Measurements from ENCODE around the gene AKT1S1.
A peak's percentile ranks its signal among the peaks of the same experiment; 100 is the strongest.
"Not testable (repeated sequence)": the region's sequence is repeated elsewhere in the genome, so short reads cannot be mapped to it uniquely, and the experiment has no call there.

Gene AKT1S1

DNA sequence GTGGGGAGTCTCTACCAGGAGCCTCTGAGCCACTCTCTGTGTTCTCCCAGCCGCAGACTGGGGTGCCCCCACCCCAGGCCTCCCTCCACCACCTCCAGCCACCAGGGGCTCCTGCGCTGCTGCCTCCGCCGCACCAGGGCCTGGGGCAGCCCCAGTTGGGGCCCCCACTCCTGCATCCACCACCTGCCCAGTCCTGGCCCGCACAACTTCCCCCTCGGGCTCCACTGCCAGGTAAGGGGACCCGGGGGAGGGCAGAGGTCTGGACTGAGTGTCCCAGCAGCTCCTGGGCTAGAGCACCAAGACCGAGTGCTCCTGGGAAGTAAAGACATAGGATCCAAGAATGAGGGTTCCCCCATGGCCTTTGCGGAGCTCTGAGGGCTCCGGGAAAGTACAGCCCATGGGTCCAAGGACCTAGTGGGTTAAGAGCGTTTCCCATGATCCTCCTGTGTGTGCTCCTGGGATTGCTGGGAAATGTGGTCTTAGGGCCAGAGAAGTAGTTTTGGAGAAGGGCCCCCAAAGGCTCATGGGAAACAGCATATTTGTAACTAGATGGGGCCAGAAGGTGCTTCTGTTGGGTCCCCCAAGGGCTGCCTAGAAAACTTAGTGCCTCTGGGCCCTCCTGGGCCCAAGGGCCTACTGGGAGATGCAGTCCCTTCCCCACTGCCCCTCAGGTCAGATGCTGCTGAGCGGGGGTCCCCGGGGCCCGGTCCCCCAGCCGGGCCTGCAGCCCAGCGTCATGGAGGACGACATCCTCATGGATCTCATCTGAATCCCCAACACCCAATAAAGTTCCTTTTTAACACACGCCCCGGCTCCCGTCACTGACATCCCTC lies 40.8 kb downstream of the AKT1S1 start:
- no peaks in the 10 kb centered on the region for H3K4me1 Mint-ChIP-seq (ENCODE audit: low read depth)
- H3K9me3 Mint-ChIP-seq = no peaks in the 10 kb centered on the region
- no peak for DNase-seq
- peaks cover 82% of the 10 kb centered on the region for H3K36me3 Mint-ChIP-seq (ENCODE audit: low read depth)
- no peaks in the 10 kb centered on the region for H3K27me3 Mint-ChIP-seq
- H3K27ac Mint-ChIP-seq = no peak overlapping the region
- H3K4me3 Mint-ChIP-seq = no peak overlapping the region

DNA sequence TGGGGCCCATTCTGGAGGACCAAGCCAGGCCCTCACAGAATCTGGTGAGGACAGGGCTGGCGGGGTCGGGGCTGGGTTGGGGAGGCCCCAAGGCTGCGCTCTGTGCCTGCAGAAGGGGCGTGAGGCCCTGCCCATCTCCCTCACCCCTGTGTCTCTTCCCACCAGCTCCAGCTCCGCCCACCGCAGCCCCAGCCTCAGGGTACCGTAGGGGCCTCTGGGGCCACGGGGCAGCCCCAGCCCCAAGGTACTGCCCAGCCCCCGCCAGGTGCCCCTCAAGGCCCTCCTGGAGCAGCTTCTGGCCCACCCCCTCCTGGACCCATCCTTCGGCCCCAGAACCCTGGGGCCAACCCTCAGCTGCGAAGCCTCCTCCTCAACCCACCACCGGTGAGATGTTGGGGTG lies 41.6 kb downstream of the AKT1S1 start:
- no peak overlapping the region for H3K4me3 Mint-ChIP-seq
- H3K36me3 Mint-ChIP-seq (ENCODE audit: low read depth) = peaks cover 84% of the 10 kb centered on the region
- H3K4me1 Mint-ChIP-seq (ENCODE audit: low read depth) = no peaks in the 10 kb centered on the region
- no peak for DNase-seq
- H3K27ac Mint-ChIP-seq = no peak overlapping the region
- H3K27me3 Mint-ChIP-seq = no peaks in the 10 kb centered on the region
- no peaks in the 10 kb centered on the region for H3K9me3 Mint-ChIP-seq

DNA sequence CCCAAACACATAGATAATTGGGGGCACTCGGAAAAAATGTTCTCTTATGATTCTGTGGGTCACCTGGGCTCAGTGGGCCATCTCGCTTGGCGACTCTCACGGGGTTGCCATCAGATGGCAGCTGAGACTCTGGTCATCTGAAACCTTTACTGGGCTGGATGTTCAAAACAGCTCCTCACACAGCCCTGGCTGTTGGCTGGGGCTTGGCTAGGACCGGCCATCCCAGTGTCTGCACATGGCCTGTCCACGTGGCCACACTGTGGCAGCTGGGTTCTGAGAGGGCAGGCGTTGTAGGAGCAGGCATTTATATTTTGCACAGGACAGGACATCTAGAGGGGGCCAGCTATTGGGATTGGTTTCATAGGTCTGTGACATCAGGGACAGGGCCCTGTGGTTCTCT lies 43.6 kb downstream of the AKT1S1 start:
- Mint-ChIP-seq H3K4me3 (no peak overlapping the region), H3K4me1 (ENCODE audit: low read depth) (no peaks in the 10 kb centered on the region), H3K27me3 (no peaks in the 10 kb centered on the region), H3K9me3 (no peaks in the 10 kb centered on the region), H3K36me3 (ENCODE audit: low read depth) (peaks cover 78% of the 10 kb centered on the region), H3K27ac (no peak overlapping the region)
- no peak for DNase-seq

DNA sequence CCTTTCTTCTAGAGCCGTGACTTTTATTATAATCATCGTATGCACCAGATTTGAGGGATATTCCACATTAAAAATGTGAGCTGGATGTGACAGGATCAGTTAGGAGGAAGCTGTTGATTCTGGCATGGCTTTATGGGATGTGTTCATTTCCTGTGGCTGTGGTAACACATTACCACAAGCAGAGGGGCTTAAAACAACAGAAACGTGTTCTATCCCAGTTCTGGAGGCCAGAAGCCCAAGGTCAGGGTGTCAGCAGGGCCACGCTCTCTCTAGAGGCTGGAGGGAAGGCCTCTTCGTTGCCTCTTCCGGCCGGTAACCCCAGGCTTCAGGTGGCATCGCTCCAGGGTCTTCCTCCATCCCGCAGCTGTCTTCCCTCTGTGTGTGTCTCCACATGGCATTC lies 44.6 kb downstream of the AKT1S1 start:
- Mint-ChIP-seq H3K36me3 (ENCODE audit: low read depth) (peaks cover 71% of the 10 kb centered on the region), H3K4me3 (no peak overlapping the region), H3K27ac (peak overlapping the region; percentile 9), H3K9me3 (no peaks in the 10 kb centered on the region), H3K4me1 (ENCODE audit: low read depth) (no peaks in the 10 kb centered on the region), H3K27me3 (no peaks in the 10 kb centered on the region)
- DNase-seq = no peak

DNA sequence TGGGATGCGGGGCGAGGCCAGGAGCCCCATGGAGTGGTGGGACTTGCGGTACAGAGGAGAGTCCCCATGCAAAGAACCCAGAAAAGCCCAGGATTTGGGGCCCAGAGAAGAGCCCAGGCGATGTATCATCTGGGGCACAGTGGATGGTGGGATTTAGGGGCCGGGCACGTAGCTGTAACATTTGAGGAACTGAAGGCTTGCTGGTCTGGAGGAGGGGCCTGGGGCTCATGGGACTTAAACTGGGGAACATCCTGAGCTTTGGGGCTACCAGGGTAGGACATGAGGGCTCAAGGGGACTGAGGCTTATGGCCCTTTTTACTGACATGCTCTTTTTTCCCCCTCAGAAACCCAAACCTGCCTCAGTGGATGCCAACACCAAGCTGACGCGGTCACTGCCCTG lies 45.6 kb downstream of the AKT1S1 start:
- H3K9me3 Mint-ChIP-seq = no peaks in the 10 kb centered on the region
- peaks cover 71% of the 10 kb centered on the region for H3K36me3 Mint-ChIP-seq (ENCODE audit: low read depth)
- H3K27ac Mint-ChIP-seq = no peak overlapping the region
- H3K27me3 Mint-ChIP-seq = no peaks in the 10 kb centered on the region
- H3K4me3 Mint-ChIP-seq = no peak overlapping the region
- no peaks in the 10 kb centered on the region for H3K4me1 Mint-ChIP-seq (ENCODE audit: low read depth)
- DNase-seq = no peak

DNA sequence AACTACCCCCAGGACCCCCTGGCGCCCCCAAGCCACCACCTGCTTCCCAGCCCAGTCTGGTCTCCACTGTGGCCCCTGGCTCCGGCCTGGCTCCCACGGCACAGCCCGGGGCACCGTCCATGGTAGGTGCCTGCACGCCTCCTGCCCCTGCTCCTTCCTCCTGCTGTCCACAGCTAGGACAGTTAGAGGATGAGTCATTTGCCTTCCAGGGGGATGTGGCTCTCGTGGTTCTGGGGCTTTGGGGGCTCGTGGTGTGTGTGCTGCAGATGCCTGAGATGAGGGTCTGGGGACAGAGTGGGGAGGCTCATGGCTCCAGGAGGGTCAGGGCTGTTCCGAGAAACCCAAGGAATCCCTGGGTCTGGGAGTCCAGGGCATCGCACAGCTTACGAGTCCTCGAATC lies 46.4 kb downstream of the AKT1S1 start:
- H3K36me3 Mint-ChIP-seq (ENCODE audit: low read depth) = peaks cover 70% of the 10 kb centered on the region

DNA sequence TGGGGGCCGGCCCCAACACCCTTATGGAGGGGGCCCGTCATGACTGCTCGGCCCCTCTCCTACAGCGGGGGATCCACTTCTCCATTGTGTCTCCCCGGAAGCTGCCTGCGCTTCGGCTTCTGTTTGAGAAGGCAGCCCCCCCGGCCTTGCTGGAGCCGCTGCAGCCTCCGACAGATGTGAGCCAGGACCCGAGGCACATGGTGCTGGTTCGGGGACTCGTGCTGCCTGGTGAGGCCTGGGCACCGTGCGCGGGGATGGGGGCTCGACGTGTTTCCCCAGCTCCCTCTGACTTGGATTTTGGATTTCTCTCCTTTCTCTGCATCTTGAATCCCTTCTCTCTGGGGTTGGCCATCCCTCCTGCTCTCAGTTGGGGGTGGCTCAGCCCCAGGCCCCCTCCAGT lies 47.4 kb downstream of the AKT1S1 start:
- peaks cover 67% of the 10 kb centered on the region for H3K36me3 Mint-ChIP-seq (ENCODE audit: low read depth)
- no peaks in the 10 kb centered on the region for H3K4me1 Mint-ChIP-seq (ENCODE audit: low read depth)
- no peak overlapping the region for H3K27ac Mint-ChIP-seq
- H3K9me3 Mint-ChIP-seq = no peaks in the 10 kb centered on the region
- no peak for DNase-seq
- H3K27me3 Mint-ChIP-seq = no peaks in the 10 kb centered on the region
- no peak overlapping the region for H3K4me3 Mint-ChIP-seq

More for the DNA sequence above, 46.4 kb downstream of the AKT1S1 start:
- Mint-ChIP-seq H3K4me1 (ENCODE audit: low read depth) (no peaks in the 10 kb centered on the region), H3K9me3 (no peaks in the 10 kb centered on the region), H3K4me3 (no peak overlapping the region), H3K27me3 (no peaks in the 10 kb centered on the region), H3K27ac (no peak overlapping the region)
- DNase-seq = no peak

DNA sequence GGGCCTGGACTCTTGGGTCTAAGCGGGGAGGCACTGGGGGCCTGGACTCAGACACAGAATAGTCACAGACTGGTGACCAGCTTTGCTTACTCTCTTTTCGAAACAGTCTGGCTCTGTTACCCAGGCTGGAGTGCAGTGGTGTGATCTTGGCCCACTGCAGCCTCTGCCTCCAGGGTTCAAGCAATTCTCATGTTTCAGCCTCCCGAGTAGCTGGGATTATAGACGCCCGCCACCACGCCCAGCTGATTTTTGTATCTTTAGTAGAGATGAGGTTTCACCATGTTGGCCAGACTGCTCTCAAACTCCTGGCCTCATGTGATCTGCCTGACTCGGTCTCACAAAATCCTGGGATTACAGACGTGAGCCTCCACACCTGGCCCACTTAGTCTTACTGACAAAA lies 48.0 kb downstream of the AKT1S1 start:
- DNase-seq = no peak
- H3K4me1 Mint-ChIP-seq (ENCODE audit: low read depth) = no peaks in the 10 kb centered on the region
- peaks cover 67% of the 10 kb centered on the region for H3K36me3 Mint-ChIP-seq (ENCODE audit: low read depth)
- no peak overlapping the region for H3K4me3 Mint-ChIP-seq
- H3K9me3 Mint-ChIP-seq = no peaks in the 10 kb centered on the region
- no peaks in the 10 kb centered on the region for H3K27me3 Mint-ChIP-seq
- H3K27ac Mint-ChIP-seq = no peak overlapping the region

DNA sequence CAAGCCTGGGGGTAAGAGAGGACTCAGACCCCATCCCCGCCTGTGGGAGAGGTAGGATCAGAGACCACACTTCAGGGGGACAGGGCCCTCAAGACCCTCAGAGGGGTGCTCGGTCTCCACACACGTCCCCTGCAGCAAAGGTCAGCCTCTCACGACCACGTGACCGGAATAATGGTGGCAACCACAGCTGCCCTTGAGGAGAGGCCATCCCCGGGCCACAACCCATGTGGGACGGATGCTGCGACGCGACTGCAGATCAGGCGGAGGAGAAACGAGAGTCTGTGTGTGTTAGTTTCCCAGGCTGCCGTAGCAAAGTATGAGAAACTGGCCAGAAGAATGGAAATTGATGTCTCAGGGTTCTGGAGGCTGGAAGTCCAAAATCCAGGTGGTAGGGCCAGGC lies 50.1 kb downstream of the AKT1S1 start:
- H3K36me3 Mint-ChIP-seq (ENCODE audit: low read depth) = peaks cover 63% of the 10 kb centered on the region
- no peaks in the 10 kb centered on the region for H3K9me3 Mint-ChIP-seq
- no peak overlapping the region for H3K4me3 Mint-ChIP-seq
- H3K27ac Mint-ChIP-seq = no peak overlapping the region
- no peaks in the 10 kb centered on the region for H3K4me1 Mint-ChIP-seq (ENCODE audit: low read depth)
- no peaks in the 10 kb centered on the region for H3K27me3 Mint-ChIP-seq
- DNase-seq = no peak

DNA sequence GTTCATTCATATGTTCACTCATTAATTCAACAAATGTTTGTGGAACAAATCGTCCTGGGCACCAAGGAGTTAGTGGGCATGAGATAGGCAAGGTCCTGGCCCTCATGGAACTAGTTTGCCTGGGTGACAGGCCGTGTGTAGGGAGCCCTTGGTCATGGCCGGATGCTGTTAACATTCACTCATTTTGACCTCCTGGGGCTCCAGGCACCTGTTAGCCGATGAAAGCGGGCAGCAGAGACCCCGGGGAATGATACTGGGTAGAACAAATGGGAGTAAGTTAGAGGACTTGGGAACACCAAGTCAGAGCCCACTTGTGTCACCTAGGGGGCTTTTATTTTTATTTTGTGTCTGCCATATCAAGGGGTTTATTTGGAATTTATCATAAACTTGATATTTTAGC lies 52.5 kb downstream of the AKT1S1 start:
- no peak overlapping the region for H3K4me3 Mint-ChIP-seq
- H3K9me3 Mint-ChIP-seq = no peaks in the 10 kb centered on the region
- no peak overlapping the region for H3K27ac Mint-ChIP-seq
- no peak for DNase-seq
- H3K27me3 Mint-ChIP-seq = no peaks in the 10 kb centered on the region
- peaks cover 53% of the 10 kb centered on the region for H3K36me3 Mint-ChIP-seq (ENCODE audit: low read depth)
- peaks cover 6% of the 10 kb centered on the region for H3K4me1 Mint-ChIP-seq (ENCODE audit: low read depth)

DNA sequence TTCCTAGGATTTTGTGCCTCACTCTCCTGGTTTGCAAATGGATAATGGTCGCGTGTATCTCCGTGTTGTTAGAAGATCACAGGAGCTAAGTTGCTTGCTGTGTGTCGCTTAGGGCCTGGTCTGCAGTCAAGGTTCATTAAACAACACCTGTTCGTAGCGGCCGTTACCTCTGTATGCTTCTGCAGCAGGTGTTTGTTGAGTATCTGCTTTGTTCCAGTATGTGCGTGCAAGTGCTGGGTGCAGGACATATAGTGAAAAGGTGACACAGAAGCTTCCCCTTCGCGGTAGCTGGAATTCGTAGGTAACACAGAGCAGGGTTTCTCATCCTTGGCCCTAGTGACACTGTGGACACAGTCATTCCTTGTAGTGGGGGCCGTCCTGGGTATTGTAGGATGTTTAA lies 53.7 kb downstream of the AKT1S1 start:
- no peak for DNase-seq
- Mint-ChIP-seq H3K27me3 (no peaks in the 10 kb centered on the region), H3K4me1 (ENCODE audit: low read depth) (peaks cover 13% of the 10 kb centered on the region), H3K36me3 (ENCODE audit: low read depth) (peaks cover 51% of the 10 kb centered on the region), H3K9me3 (no peaks in the 10 kb centered on the region), H3K4me3 (no peak overlapping the region), H3K27ac (no peak overlapping the region)

DNA sequence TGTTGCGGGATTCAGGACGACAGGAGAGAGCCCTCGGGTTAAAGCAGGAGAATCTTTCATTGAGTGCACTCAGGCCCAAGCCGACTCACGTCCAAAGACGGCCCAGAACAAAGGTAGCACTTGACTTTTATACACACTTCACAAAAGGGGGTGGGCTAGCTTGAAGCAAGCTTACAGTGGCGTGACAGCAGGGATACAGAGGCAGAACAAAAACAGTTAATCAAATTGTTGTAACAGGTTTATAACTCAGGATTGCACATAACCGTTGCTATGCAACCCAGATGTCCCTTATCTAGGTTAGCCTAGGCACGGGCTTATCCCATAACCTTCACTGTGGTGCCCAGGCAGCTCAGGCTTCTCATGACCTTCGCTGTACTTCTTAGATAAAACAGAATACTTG lies 57.0 kb downstream of the AKT1S1 start:
- Mint-ChIP-seq H3K36me3 (ENCODE audit: low read depth) (peaks cover 41% of the 10 kb centered on the region), H3K4me3 (no peak overlapping the region), H3K9me3 (no peaks in the 10 kb centered on the region), H3K4me1 (ENCODE audit: low read depth) (peaks cover 21% of the 10 kb centered on the region), H3K27ac (no peak overlapping the region), H3K27me3 (no peaks in the 10 kb centered on the region)
- no peak for DNase-seq

DNA sequence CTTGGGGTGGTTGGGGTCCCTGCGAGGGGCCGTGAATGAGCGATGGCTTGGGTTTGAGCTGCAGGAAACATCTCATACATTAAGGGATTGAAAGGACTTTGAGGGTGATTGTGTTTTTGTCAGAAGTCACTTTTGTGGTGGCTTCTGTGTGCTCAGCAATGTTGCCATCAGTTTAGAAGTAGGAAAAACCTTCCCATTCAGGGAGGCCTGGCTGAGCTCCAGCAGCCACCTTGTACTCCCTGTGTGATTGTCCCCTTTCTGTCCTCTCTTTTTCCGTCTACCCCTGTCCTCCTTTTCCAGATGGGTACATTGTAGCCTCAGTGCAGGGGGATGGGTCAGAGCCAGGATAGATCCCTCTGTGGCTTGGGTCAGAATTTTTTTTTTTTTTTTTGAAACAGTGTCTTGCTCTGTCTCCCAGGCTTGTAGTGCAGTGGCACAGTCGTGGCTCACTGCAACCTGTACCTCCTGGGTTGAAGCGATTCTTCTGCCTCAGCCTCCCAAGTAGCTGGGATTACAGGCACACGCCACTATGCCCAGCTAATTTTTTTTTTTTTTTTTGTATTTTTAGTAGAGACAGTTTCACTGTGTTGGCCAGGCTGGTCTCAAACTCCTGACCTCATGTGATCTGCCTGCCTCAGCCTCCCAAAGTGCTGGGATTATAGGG lies 57.6 kb downstream of the AKT1S1 start:
- H3K9me3 Mint-ChIP-seq, DNase-seq, H3K27me3 Mint-ChIP-seq: not testable (repeated sequence)
- H3K27ac Mint-ChIP-seq = peak overlapping the region; percentile 98
- H3K36me3 Mint-ChIP-seq (ENCODE audit: low read depth) = peaks cover 37% of the 10 kb centered on the region
- peaks cover 23% of the 10 kb centered on the region for H3K4me1 Mint-ChIP-seq (ENCODE audit: low read depth)
- peak overlapping the region; percentile 90 for H3K4me3 Mint-ChIP-seq

Data from activated T-cell treated with anti-CD3 and anti-CD28 coated beads, Interleukin-2, amount 50 U/mL, for 24 hours (primary cell).